Peyer's patch (tissue), 4 donors: ENCODE data around the gene ADAM12.

Source experiments
- POLR2A ChIP-seq, 2 donors: fragments of 450-650 bp; IDR thresholded peaks; one replicate each; pipeline ENCODE4 v1.5.1; 2017; ENCODE audit warnings: antibody characterized with exemption in 2 of 2, mild to moderate bottlenecking in 2 of 2, moderate library complexity in 2 of 2
- TF ChIP-seq, protein P1 (sequence below), 6 experiments: fragments of 450-650 bp in 4 of 6; fragments of 200-600 bp in 2 of 6; sonication (generic) in 1 of 6; IDR thresholded peaks; one replicate each; pipeline ENCODE4 v1.5.1; 2017 to 2019; ENCODE audit warnings: antibody characterized with exemption in 6 of 6, mild to moderate bottlenecking in 3 of 6, moderate library complexity in 1 of 6

DNA sequence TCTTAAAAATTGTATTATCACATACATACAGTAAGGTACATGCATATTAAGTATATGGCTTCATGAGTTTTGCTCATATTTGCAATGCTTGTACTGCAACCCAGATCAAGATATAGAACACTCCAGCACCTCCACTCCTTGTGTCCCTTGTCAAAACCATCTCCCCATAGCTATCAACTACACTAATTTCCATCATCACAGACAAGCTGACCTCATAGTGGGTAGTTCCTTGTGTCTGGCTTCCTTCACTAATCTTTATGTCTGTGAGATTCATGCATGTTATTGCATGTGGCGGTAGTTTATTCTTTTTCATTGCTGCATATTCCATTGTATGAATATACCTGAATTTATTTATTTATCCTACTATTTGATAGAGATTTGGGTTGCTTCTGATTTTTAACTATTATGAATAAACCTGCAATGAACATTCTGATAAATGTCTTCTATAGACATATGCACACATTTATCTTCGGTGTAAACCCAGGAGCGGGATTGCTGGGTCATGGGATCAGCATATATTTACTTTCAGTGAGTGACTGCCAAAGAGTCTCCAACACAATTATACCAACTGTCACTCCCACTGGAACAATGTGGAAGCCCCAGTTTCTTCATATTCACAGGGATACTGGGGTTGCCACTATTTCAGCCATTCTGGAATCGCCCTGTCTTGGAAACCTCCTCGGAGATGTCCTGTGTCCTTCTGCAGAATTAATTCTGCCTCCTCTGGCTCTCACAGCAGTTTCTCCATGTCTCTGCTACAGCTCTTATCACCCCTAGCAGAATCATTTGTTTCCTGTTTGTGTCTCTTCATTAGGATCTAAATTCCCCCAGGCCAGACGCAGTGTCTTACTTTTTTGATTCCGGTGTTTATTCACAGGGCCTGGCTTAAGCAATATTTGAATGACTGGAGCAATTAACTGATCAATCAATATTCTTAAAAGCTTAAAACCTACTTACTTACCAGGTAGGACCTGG lies 14.7 kb upstream of the ADAM12 start:
- TF ChIP-seq, protein P1, sequence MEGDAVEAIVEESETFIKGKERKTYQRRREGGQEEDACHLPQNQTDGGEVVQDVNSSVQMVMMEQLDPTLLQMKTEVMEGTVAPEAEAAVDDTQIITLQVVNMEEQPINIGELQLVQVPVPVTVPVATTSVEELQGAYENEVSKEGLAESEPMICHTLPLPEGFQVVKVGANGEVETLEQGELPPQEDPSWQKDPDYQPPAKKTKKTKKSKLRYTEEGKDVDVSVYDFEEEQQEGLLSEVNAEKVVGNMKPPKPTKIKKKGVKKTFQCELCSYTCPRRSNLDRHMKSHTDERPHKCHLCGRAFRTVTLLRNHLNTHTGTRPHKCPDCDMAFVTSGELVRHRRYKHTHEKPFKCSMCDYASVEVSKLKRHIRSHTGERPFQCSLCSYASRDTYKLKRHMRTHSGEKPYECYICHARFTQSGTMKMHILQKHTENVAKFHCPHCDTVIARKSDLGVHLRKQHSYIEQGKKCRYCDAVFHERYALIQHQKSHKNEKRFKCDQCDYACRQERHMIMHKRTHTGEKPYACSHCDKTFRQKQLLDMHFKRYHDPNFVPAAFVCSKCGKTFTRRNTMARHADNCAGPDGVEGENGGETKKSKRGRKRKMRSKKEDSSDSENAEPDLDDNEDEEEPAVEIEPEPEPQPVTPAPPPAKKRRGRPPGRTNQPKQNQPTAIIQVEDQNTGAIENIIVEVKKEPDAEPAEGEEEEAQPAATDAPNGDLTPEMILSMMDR (IDR thresholded peaks at IDR 0.05): no peak
- no peak for TF ChIP-seq POLR2A (IDR thresholded peaks at IDR 0.05)
